GM12891 (cell line): ENCODE results near the gene MRPS22.

Source experiments
- POLR2A ChIP-seq: IDR thresholded peaks from 2 replicates; pipeline ENCODE4 v1.6.1; 2011; ENCODE audit warnings: low read depth, low read length, control low read depth
- POLR2AphosphoS5 ChIP-seq: IDR thresholded peaks from 2 replicates; pipeline ENCODE4 v1.6.1; 2011; ENCODE audit warnings: low read depth, low read length, control low read depth

GRCh38 chr3:139388821-139389551 lies 45.2 kb downstream of the MRPS22 start:
- TF ChIP-seq POLR2AphosphoS5 (no peak), POLR2A (no peak)
